Measurements from ENCODE around the gene TMEM101. TPM values are rescaled to one million over a fixed set of nuclear protein-coding genes. Genes with fewer than 3 reads are reported as not detected.

The TMEM101 gene
- total RNA-seq, 1 donor from 2014 or later, result 22.6 TPM

DNA sequence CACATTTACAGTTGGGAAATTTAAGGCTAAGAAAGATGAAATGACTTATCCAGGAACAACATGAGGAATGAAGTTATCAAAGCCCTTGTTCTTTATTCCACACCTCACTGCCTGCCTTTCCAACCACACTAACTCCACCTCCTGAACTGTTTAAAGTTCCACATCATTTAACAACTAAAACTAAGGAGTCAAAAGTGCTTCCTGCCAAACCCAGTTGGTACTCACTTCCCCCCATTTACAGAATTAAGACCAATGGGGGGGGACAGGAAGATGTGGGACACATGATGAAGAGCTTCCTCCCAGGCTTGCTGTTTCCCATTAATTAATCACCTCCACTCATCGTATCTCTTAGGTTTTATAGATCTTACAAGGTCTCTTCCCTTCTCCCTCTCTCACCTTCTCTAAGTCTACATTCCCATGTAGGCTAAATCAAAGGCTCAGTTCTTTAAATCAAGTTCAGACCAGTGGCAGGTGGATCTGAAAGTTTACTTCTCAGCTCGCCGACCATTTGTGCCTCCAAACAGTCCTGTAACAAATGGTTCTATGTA lies 19.2 kb upstream of the TMEM101 start:
- no peak overlapping the region for H3K27ac Mint-ChIP-seq (ENCODE audit: unreplicated experiment)
- no peak for DNase-seq
- peaks cover 2% of the 10 kb centered on the region for H3K9me3 Mint-ChIP-seq (ENCODE audit: unreplicated experiment)
- no peaks in the 10 kb centered on the region for H3K27me3 Mint-ChIP-seq (ENCODE audit: unreplicated experiment)
- no peaks in the 10 kb centered on the region for H3K36me3 Mint-ChIP-seq (ENCODE audit: unreplicated experiment)
- H3K4me1 Mint-ChIP-seq (ENCODE audit: low read depth, unreplicated experiment), result peaks cover 7% of the 10 kb centered on the region
- TF ChIP-seq, protein P1, sequence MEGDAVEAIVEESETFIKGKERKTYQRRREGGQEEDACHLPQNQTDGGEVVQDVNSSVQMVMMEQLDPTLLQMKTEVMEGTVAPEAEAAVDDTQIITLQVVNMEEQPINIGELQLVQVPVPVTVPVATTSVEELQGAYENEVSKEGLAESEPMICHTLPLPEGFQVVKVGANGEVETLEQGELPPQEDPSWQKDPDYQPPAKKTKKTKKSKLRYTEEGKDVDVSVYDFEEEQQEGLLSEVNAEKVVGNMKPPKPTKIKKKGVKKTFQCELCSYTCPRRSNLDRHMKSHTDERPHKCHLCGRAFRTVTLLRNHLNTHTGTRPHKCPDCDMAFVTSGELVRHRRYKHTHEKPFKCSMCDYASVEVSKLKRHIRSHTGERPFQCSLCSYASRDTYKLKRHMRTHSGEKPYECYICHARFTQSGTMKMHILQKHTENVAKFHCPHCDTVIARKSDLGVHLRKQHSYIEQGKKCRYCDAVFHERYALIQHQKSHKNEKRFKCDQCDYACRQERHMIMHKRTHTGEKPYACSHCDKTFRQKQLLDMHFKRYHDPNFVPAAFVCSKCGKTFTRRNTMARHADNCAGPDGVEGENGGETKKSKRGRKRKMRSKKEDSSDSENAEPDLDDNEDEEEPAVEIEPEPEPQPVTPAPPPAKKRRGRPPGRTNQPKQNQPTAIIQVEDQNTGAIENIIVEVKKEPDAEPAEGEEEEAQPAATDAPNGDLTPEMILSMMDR (IDR thresholded peaks at IDR 0.05; ENCODE audit: partially characterized antibody, unreplicated experiment), result no peak
- no peak overlapping the region for H3K4me3 Mint-ChIP-seq (ENCODE audit: unreplicated experiment)

DNA sequence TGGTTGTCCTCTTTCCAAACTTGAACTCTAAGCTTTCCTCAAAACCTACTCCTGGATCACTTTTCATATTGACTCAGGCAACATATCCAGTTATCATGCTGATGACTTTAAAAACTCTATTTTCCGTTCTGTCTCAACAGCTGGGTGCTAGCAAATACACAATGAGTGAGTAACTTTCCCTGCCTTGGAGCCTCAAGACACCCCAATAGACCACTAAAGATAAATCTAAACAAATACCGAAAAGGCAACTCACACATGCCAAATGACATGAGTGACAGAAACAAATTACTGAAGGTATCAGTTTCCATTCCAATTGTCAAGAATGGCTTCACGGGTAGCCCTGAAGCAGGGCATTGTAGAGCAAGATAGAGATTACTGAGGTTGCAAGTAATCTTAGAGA lies 15.7 kb upstream of the TMEM101 start:
- Mint-ChIP-seq H3K27me3 (ENCODE audit: unreplicated experiment) (no peaks in the 10 kb centered on the region), H3K4me1 (ENCODE audit: low read depth, unreplicated experiment) (peaks cover 5% of the 10 kb centered on the region), H3K27ac (ENCODE audit: unreplicated experiment) (no peak overlapping the region), H3K4me3 (ENCODE audit: unreplicated experiment) (no peak overlapping the region), H3K36me3 (ENCODE audit: unreplicated experiment) (no peaks in the 10 kb centered on the region), H3K9me3 (ENCODE audit: unreplicated experiment) (peaks cover 3% of the 10 kb centered on the region)
- no peak for DNase-seq
- TF ChIP-seq, protein P1 (IDR thresholded peaks at IDR 0.05; ENCODE audit: partially characterized antibody, unreplicated experiment), result no peak

DNA sequence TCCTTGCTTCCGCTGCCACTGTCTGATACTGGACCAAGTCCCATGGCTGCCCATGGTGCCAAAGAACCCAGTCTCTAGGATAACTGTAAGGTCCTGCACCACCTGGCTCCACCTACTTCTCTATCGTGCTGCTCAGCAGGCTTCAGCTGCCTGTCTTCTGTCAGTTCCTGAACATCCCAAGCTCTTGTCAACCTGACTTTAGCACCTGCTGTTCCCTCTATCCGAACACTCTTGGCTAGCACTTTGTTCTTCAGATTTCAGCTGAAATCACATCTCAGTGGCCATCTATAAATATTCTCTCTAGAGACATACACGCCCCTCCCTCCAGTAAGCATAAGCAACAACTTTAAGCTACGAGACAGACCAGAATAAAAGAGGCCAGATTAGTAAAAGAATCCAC lies 15.0 kb upstream of the TMEM101 start:
- peaks cover 3% of the 10 kb centered on the region for H3K9me3 Mint-ChIP-seq (ENCODE audit: unreplicated experiment)
- H3K27me3 Mint-ChIP-seq (ENCODE audit: unreplicated experiment), result no peaks in the 10 kb centered on the region
- DNase-seq, result no peak
- H3K36me3 Mint-ChIP-seq (ENCODE audit: unreplicated experiment), result no peaks in the 10 kb centered on the region
- H3K4me1 Mint-ChIP-seq (ENCODE audit: low read depth, unreplicated experiment), result peaks cover 10% of the 10 kb centered on the region
- H3K4me3 Mint-ChIP-seq (ENCODE audit: unreplicated experiment), result no peak overlapping the region
- TF ChIP-seq, protein P1 (IDR thresholded peaks at IDR 0.05; ENCODE audit: partially characterized antibody, unreplicated experiment), result no peak
- no peak overlapping the region for H3K27ac Mint-ChIP-seq (ENCODE audit: unreplicated experiment)

- H3K36me3 Mint-ChIP-seq (ENCODE audit: unreplicated experiment), result no peaks in the 10 kb centered on the region
- DNase-seq, result no peak
- peak overlapping the region; percentile 44 for H3K4me3 Mint-ChIP-seq (ENCODE audit: unreplicated experiment)
- TF ChIP-seq, protein P1 (IDR thresholded peaks at IDR 0.05; ENCODE audit: partially characterized antibody, unreplicated experiment), result no peak
- H3K4me1 Mint-ChIP-seq (ENCODE audit: low read depth, unreplicated experiment), result peaks cover 29% of the 10 kb centered on the region
- H3K27me3 Mint-ChIP-seq (ENCODE audit: unreplicated experiment), result peaks cover 4% of the 10 kb centered on the region
- peaks cover 9% of the 10 kb centered on the region for H3K9me3 Mint-ChIP-seq (ENCODE audit: unreplicated experiment)
- peak overlapping the region; percentile 13 for H3K27ac Mint-ChIP-seq (ENCODE audit: unreplicated experiment)
Observed at GRCh38 chr17:44024853-44025252, 10.1 kb upstream of the TMEM101 start.

GRCh38 chr17:44024271-44024663 lies 9.5 kb upstream of the TMEM101 start:
- TF ChIP-seq, protein P1 (IDR thresholded peaks at IDR 0.05; ENCODE audit: partially characterized antibody, unreplicated experiment), result no peak
- DNase-seq, result peak; percentile 43
- H3K4me1 Mint-ChIP-seq (ENCODE audit: low read depth, unreplicated experiment), result peaks cover 27% of the 10 kb centered on the region
- peaks cover 9% of the 10 kb centered on the region for H3K9me3 Mint-ChIP-seq (ENCODE audit: unreplicated experiment)
- peak overlapping the region; percentile 63 for H3K4me3 Mint-ChIP-seq (ENCODE audit: unreplicated experiment)
- peaks cover 4% of the 10 kb centered on the region for H3K27me3 Mint-ChIP-seq (ENCODE audit: unreplicated experiment)
- H3K36me3 Mint-ChIP-seq (ENCODE audit: unreplicated experiment), result no peaks in the 10 kb centered on the region
- peak overlapping the region; percentile 13 for H3K27ac Mint-ChIP-seq (ENCODE audit: unreplicated experiment)
